CD8-positive, alpha-beta memory T cell (primary cell): ENCODE measurements around the gene WFDC10A. TPM values are rescaled to one million over a fixed set of nuclear protein-coding genes. Genes with fewer than 3 reads are reported as not detected.
"Not testable (repeated sequence)": the region's sequence is repeated elsewhere in the genome, so short reads cannot be mapped to it uniquely, and the experiment has no call there.

Source experiments
- CTCF ChIA-PET: fragments of 350-600 bp; sonication (Branson Sonifier 250); formaldehyde crosslinking; loops from one replicate; lab custom pipeline; 2021; ENCODE audit warnings: antibody characterized with exemption; lab: Charles Lee
- POLR2A ChIA-PET: fragments of 350-600 bp; sonication (Branson Sonifier 250); formaldehyde crosslinking; loops from one replicate; lab custom pipeline; 2021; ENCODE audit warnings: antibody characterized with exemption; lab: Charles Lee
- DNase-seq, 5 donors: peaks; one replicate each; pipeline versions ENCODE4 v3.0.0 to v3.0.0-alpha.2; 2020 to 2022; ENCODE audit warnings: mixed read lengths in 1 of 5
- H3K27ac ChIP-seq: one replicate; pipeline ENCODE4 v1.7.0; 2013; ENCODE audit warnings: low read depth, mild to moderate bottlenecking, low read length, moderate library complexity
- H3K27me3 ChIP-seq: 2 replicates; pipeline ENCODE4 v1.7.0; 2013; ENCODE audit warnings: low read length, mild to moderate bottlenecking; ENCODE audit not compliant: insufficient read depth, poor library complexity, severe bottlenecking
- H3K36me3 ChIP-seq: 2 replicates; pipeline ENCODE4 v1.7.0; 2013; ENCODE audit warnings: mild to moderate bottlenecking, low read length, moderate library complexity; ENCODE audit not compliant: insufficient read depth
- H3K4me1 ChIP-seq: 2 replicates; pipeline ENCODE4 v1.7.0; 2013; ENCODE audit warnings: mild to moderate bottlenecking, low read length, moderate library complexity; ENCODE audit not compliant: insufficient read depth
- H3K4me3 ChIP-seq: 2 replicates; pipeline ENCODE4 v1.7.0; 2013; ENCODE audit warnings: mild to moderate bottlenecking, low read length
- H3K9me3 ChIP-seq: 2 replicates; pipeline ENCODE4 v1.7.0; 2013; ENCODE audit warnings: mild to moderate bottlenecking, low read length
- H3K27ac Mint-ChIP-seq, 8 donors: one replicate each; pipeline ENCODE4 v1.8.0; 2020 to 2021; ENCODE audit warnings: mixed read lengths in 8 of 8, mild to moderate bottlenecking in 6 of 8, inconsistent platforms in 3 of 8, moderate library complexity in 3 of 8
- H3K27me3 Mint-ChIP-seq, 2 donors: one replicate each; pipeline ENCODE4 v1.8.0; 2020 to 2021; ENCODE audit warnings: mixed read lengths in 2 of 2, mild to moderate bottlenecking in 1 of 2, moderate library complexity in 1 of 2
- H3K36me3 Mint-ChIP-seq, 3 donors: one replicate each; pipeline ENCODE4 v1.8.0; 2020 to 2021; ENCODE audit warnings: mixed read lengths in 3 of 3, inconsistent platforms in 1 of 3, mild to moderate bottlenecking in 1 of 3
- H3K4me1 Mint-ChIP-seq, 3 donors: one replicate each; pipeline ENCODE4 v1.8.0; 2020 to 2021; ENCODE audit warnings: mixed read lengths in 3 of 3, inconsistent platforms in 1 of 3, mild to moderate bottlenecking in 1 of 3
- H3K4me3 Mint-ChIP-seq, 7 donors: one replicate each; pipeline ENCODE4 v1.8.0; 2020 to 2021; ENCODE audit warnings: mixed read lengths in 7 of 7, mild to moderate bottlenecking in 6 of 7, moderate library complexity in 4 of 7, inconsistent platforms in 2 of 7
- H3K9me3 Mint-ChIP-seq, 5 donors: one replicate each; pipeline ENCODE4 v1.8.0; 2020 to 2022; ENCODE audit warnings: mixed read lengths in 5 of 5, mild to moderate bottlenecking in 3 of 5, moderate library complexity in 2 of 5, inconsistent platforms in 1 of 5
- polyA plus RNA-seq: library from polyadenylated mRNA; unstranded; fragments of 300-500 nt; fragmentation: Illumina TruSeq; gene quantifications from one replicate; pipeline ENCODE4 v1.2.3, GENCODE V29; 2021
- total RNA-seq, 2 experiments: library from RNA; stranded (reverse); gene quantifications; one replicate each; pipeline ENCODE4 v1.2.3, GENCODE V29; 2021

WFDC10A gene
- total and polyA plus RNA-seq, 3 experiments from 2014 or later = not detected

DNA sequence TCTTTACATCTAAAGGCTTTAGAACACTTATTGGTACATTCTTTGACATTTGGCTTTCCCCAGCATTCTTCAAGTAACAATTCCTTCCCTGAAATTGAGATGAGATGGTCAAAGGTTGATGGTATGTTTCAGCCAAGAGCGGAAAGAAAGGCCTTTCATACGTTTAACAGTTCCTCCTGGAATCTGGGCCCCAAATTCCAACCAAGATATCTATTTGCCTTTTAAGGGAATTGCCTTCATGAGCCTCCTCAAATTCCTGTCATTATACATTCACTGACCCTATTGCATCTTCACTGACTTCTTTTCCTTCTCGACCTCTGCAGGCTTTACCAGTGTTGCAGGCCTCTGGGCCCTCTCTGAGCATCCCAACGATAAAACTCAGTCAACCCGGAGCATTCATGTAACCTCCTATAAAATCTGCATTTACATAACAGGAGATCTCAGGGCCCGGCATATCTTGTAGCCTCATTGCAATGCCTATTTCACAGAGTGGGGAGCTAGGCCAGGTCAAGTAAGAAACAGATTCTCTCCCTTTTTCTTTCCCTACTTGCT, 19.8 kb downstream of the WFDC10A start:
- Histone ChIP-seq H3K36me3 (no peaks in the 10 kb centered on the region), H3K27me3 (no peaks in the 10 kb centered on the region), H3K4me3 (no peak overlapping the region), H3K9me3 (no peaks in the 10 kb centered on the region), H3K27ac (no peak overlapping the region), H3K4me1 (no peaks in the 10 kb centered on the region)
- ChIA-PET POLR2A (no interaction called here), CTCF (no interaction called here)
- Mint-ChIP-seq H3K9me3 (no peaks in the 10 kb centered on the region), H3K4me1 (no peaks in the 10 kb centered on the region), H3K27ac (no peak overlapping the region), H3K4me3 (no peak overlapping the region), H3K27me3 (peaks cover 5 to 25% of the 10 kb centered on the region in 2 donors), H3K36me3 (no peaks in the 10 kb centered on the region)
- DNase-seq = no peak

DNA sequence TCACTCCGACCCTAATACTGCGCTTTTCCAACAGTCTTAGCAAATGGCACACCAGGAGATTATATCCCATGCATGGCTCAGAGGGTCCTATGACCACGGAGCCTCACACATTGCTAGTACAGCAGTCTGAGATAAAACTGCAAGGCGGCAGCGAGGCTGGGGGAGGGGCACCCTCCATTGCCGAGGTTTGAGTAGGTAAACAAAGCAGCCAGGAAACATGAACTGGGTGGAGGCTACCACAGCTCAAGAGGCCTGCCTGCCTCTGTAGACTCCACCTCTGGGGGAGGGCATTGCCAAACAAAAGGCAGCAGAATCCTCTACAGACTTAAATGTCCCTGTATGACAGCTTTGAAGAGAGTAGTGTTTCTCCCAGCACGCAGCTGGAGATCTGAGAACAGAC, 22.2 kb downstream of the WFDC10A start:
- DNase-seq, H3K4me1 Mint-ChIP-seq, H3K27me3 ChIP-seq, H3K36me3 Mint-ChIP-seq, H3K4me3 ChIP-seq, H3K4me1 ChIP-seq, H3K9me3 ChIP-seq, CTCF ChIA-PET, H3K9me3 Mint-ChIP-seq, H3K27ac ChIP-seq, H3K36me3 ChIP-seq, POLR2A ChIA-PET, H3K4me3 Mint-ChIP-seq: not testable (repeated sequence)
- peaks cover 7 to 25% of the 10 kb centered on the region in 2 donors for H3K27me3 Mint-ChIP-seq
- peak overlapping the region in 1 of 8 donors; percentile 58 for H3K27ac Mint-ChIP-seq

DNA sequence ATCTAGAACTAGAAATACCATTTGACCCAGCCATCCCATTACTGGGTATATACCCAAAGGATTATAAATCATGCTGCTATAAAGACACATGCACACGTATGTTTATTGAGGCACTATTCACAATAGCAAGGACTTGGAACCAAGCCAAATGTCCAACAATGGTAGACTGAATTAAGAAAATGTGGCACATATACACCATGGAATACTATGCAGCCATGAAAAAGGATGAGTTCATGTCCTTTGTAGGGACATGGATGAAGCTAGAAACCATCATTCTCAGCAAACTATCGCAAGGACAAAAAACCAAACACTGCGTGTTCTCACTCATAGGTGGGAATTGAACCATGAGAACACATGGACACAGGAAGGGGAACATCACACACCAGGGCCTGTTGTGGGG, 27.5 kb downstream of the WFDC10A start:
- H3K27ac Mint-ChIP-seq, H3K36me3 Mint-ChIP-seq, H3K4me1 ChIP-seq, H3K4me3 Mint-ChIP-seq, DNase-seq, CTCF ChIA-PET, H3K9me3 ChIP-seq, H3K4me1 Mint-ChIP-seq, H3K9me3 Mint-ChIP-seq, H3K36me3 ChIP-seq, H3K27me3 ChIP-seq, H3K4me3 ChIP-seq, POLR2A ChIA-PET, H3K27ac ChIP-seq: not testable (repeated sequence)
- H3K27me3 Mint-ChIP-seq = peaks cover 7 to 12% of the 10 kb centered on the region in 2 donors

DNA sequence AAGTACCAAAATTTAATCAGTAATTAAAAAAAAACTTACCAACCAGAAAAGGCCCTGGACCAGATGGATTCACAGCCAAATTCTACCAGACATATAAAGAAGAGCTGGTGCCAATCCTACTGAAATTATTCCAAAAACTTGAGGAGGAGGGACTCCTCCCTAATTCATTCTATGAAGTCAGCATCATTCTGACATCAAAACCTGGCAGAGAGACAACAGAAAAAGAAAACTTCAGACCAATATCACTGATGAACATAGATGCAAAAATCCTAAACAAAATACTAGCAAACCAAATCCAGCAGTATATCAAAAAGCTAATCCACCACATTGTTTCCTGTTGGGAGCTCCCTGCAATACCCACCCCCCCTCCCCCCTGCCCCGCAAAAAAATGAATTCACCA, 40.6 kb downstream of the WFDC10A start, which contains the start of gene WFDC11:
WFDC11 (minus strand) TSS at position 101 of the 400 bp plus-strand sequence. CDS start 19,639 bp downstream, outside the sequence.
- Histone ChIP-seq H3K4me3 (no peak within 1 kb of the TSS), H3K9me3 (no peaks in the 10 kb centered on the region), H3K36me3 (no peaks in the 10 kb centered on the region), H3K27ac (no peak within 1 kb of the TSS), H3K4me1 (no peaks in the 10 kb centered on the region), H3K27me3 (no peaks in the 10 kb centered on the region)
- Mint-ChIP-seq H3K4me3 (no peak within 1 kb of the TSS), H3K36me3 (no peaks in the 10 kb centered on the region), H3K27me3 (peaks cover 17 to 48% of the 10 kb centered on the region in 2 donors), H3K9me3 (peaks cover 0 to 3% (median 2%) of the 10 kb centered on the region in 5 donors), H3K4me1 (no peaks in the 10 kb centered on the region), H3K27ac (no peak within 1 kb of the TSS)
- DNase-seq = no peak
- ChIA-PET CTCF (no interaction called here), POLR2A (no interaction called here)

DNA sequence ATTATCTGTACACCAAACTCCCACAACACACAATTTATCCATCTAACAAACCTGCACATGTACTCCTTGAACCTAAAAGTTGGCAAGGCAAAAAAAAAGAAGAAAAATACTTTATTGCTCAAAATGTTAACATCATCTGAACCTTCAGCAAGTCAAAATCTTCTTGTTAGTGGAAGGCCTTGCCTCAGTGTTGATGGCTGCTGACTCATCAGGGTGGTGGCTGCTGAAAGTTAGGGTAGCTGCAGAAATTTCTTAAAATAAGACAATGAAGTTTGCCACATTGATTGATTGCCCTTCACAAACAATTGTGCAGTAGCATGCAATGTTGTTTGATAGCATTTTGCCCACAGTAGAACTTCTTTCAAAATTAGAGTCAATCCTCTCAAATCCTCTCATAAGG, 43.2 kb downstream of the WFDC10A start:
- CTCF ChIA-PET = no interaction called here
- POLR2A ChIA-PET = no interaction called here

DNA sequence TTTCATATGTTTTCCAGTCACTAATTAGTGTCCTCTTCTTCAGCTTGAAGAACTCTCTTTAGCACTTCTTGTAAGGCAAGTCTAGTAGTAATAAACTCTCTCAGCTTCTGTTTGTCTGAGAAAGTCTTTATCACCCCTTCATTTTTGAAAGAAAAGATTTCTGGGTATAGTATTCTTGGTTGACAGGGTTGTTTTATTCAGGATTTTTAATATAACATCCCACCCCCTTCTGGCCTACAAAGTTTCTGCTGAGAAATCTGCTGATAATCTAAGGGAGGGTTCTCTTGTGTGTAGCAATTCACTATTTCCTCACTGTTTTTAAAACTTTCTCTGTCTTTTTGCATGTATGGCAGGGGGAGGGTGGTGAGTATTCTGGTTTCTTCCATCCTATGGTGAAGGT, 50.1 kb downstream of the WFDC10A start:
- Histone ChIP-seq H3K4me1 (no peaks in the 10 kb centered on the region), H3K4me3 (no peak overlapping the region), H3K9me3 (no peaks in the 10 kb centered on the region), H3K27ac (no peak overlapping the region), H3K27me3 (no peaks in the 10 kb centered on the region), H3K36me3 (no peaks in the 10 kb centered on the region)
- no peak for DNase-seq
- Mint-ChIP-seq H3K27me3 (peaks cover 6 to 34% of the 10 kb centered on the region in 2 donors), H3K27ac (no peak overlapping the region), H3K4me3 (no peak overlapping the region), H3K36me3 (peaks cover 0 to 6% (median 1%) of the 10 kb centered on the region in 3 donors), H3K9me3 (peaks cover 24 to 39% (median 36%) of the 10 kb centered on the region in 5 donors), H3K4me1 (no peaks in the 10 kb centered on the region)
- ChIA-PET POLR2A (no interaction called here), CTCF (no interaction called here)

More for the DNA sequence above, 43.2 kb downstream of the WFDC10A start:
- no peak for DNase-seq
- Histone ChIP-seq H3K9me3 (no peaks in the 10 kb centered on the region), H3K27me3 (no peaks in the 10 kb centered on the region), H3K36me3 (no peaks in the 10 kb centered on the region), H3K4me3 (no peak overlapping the region), H3K4me1 (no peaks in the 10 kb centered on the region), H3K27ac (no peak overlapping the region)
- H3K4me1 Mint-ChIP-seq = no peaks in the 10 kb centered on the region
- peaks cover 14 to 54% of the 10 kb centered on the region in 2 donors for H3K27me3 Mint-ChIP-seq
- no peak overlapping the region for H3K4me3 Mint-ChIP-seq
- no peaks in the 10 kb centered on the region for H3K36me3 Mint-ChIP-seq
- H3K9me3 Mint-ChIP-seq = peaks cover 5 to 15% (median 13%) of the 10 kb centered on the region in 5 donors
- H3K27ac Mint-ChIP-seq = no peak overlapping the region

Other genes starting within 250 kb of the WFDC10A start
- 10 to 100 TPM; 11.3 to 12.6 TPM for gene DBNDD2, start 221.4 kb upstream of the WFDC10A start, total RNA-seq
- 15.2 TPM for gene DBNDD2, start 221.4 kb upstream of the WFDC10A start, polyA plus RNA-seq
- gene PIGT, start 213.6 kb upstream of the WFDC10A start, total RNA-seq = 10 to 100 TPM; 76.3 to 76.4 TPM
- 96.4 TPM for gene PIGT, start 213.6 kb upstream of the WFDC10A start, polyA plus RNA-seq
- under 1 TPM in 1 of 2 experiments, not detected in 1; 0.55 TPM for gene WFDC2, start 160.0 kb upstream of the WFDC10A start, total RNA-seq
- gene WFDC2, start 160.0 kb upstream of the WFDC10A start, polyA plus RNA-seq = not detected
- gene SPINT3, start 114.1 kb upstream of the WFDC10A start, total RNA-seq = not detected
- gene SPINT3, start 114.1 kb upstream of the WFDC10A start, polyA plus RNA-seq = not detected
- gene WFDC6, start 90.3 kb upstream of the WFDC10A start, total RNA-seq = not detected
- gene WFDC6, start 90.3 kb upstream of the WFDC10A start, polyA plus RNA-seq = not detected
- not detected for gene EPPIN, start 82.3 kb upstream of the WFDC10A start, total RNA-seq
- not detected for gene EPPIN, start 82.3 kb upstream of the WFDC10A start, polyA plus RNA-seq
- not detected for gene WFDC8, start 50.5 kb upstream of the WFDC10A start, total RNA-seq
- not detected for gene WFDC8, start 50.5 kb upstream of the WFDC10A start, polyA plus RNA-seq
- gene WFDC9, start 1.5 kb downstream of the WFDC10A start, total RNA-seq = not detected
- gene WFDC9, start 1.5 kb downstream of the WFDC10A start, polyA plus RNA-seq = not detected
- not detected for gene WFDC11, start 40.5 kb downstream of the WFDC10A start, total RNA-seq
- not detected for gene WFDC11, start 40.5 kb downstream of the WFDC10A start, polyA plus RNA-seq
- not detected for gene WFDC13, start 72.3 kb downstream of the WFDC10A start, total RNA-seq
- gene WFDC13, start 72.3 kb downstream of the WFDC10A start, polyA plus RNA-seq = not detected
- not detected for gene WFDC10B, start 75.3 kb downstream of the WFDC10A start, total RNA-seq
- not detected for gene WFDC10B, start 75.3 kb downstream of the WFDC10A start, polyA plus RNA-seq
- not detected for gene SPINT4, start 92.6 kb downstream of the WFDC10A start, total RNA-seq
- not detected for gene SPINT4, start 92.6 kb downstream of the WFDC10A start, polyA plus RNA-seq
- gene WFDC3, start 162.1 kb downstream of the WFDC10A start, total RNA-seq = not detected
- gene WFDC3, start 162.1 kb downstream of the WFDC10A start, polyA plus RNA-seq = not detected
- gene DNTTIP1, start 162.2 kb downstream of the WFDC10A start, total RNA-seq = 10 to 100 TPM; 33.4 to 37.1 TPM
- gene DNTTIP1, start 162.2 kb downstream of the WFDC10A start, polyA plus RNA-seq = 26.8 TPM
- gene UBE2C, start 182.9 kb downstream of the WFDC10A start, total RNA-seq = 100 to 1,000 TPM; 124 to 130 TPM
- gene UBE2C, start 182.9 kb downstream of the WFDC10A start, polyA plus RNA-seq = not detected
- not detected for gene TNNC2, start 197.6 kb downstream of the WFDC10A start, total RNA-seq
- gene TNNC2, start 197.6 kb downstream of the WFDC10A start, polyA plus RNA-seq = 0.36 TPM
- gene SNX21, start 204.1 kb downstream of the WFDC10A start, total RNA-seq = 1 to 10 TPM; 1.2 to 1.3 TPM
- 3.4 TPM for gene SNX21, start 204.1 kb downstream of the WFDC10A start, polyA plus RNA-seq
- 10 to 100 TPM; 27.1 to 27.3 TPM for gene ACOT8, start 227.7 kb downstream of the WFDC10A start, total RNA-seq
- 41.0 TPM for gene ACOT8, start 227.7 kb downstream of the WFDC10A start, polyA plus RNA-seq
- 1 to 10 TPM; 5.9 to 6.5 TPM for gene ZSWIM3, start 227.9 kb downstream of the WFDC10A start, total RNA-seq
- 2.0 TPM for gene ZSWIM3, start 227.9 kb downstream of the WFDC10A start, polyA plus RNA-seq